SU-DHL-6 (cell line): ENCODE results near the gene VPS11.

Source experiments
- H2AFZ ChIP-seq: fragments of 200-600 bp; sonication (generic); 2 replicates; pipeline ENCODE4 v1.6.1; 2014; ENCODE audit warnings: low read depth, mild to moderate bottlenecking, moderate library complexity, mixed read lengths, antibody characterized with exemption, low read length; ENCODE audit not compliant: severe bottlenecking
- H3F3A ChIP-seq: fragments of 200-600 bp; shearing (Covaris generic); 2 replicates; pipeline ENCODE4 v1.6.0; 2016; ENCODE audit warnings: antibody characterized with exemption, mild to moderate bottlenecking; ENCODE audit not compliant: insufficient read depth
- H3K27ac ChIP-seq: fragments of 200-600 bp; sonication (generic); 2 replicates; pipeline ENCODE4 v1.5.1; 2016; ENCODE audit warnings: low read depth, mild to moderate bottlenecking, low read length, moderate library complexity, mixed read lengths
- H3K27me3 ChIP-seq: fragments of 200-600 bp; sonication (generic), shearing (Covaris generic); 2 replicates; pipeline ENCODE4 v1.6.0; 2014; ENCODE audit warnings: mild to moderate bottlenecking, low read length
- H3K36me3 ChIP-seq: fragments of 200-600 bp; sonication (generic); 2 replicates; pipeline ENCODE4 v1.6.1; 2014; ENCODE audit warnings: mild to moderate bottlenecking, low read length, mixed read lengths
- H3K4me2 ChIP-seq: fragments of 300-600, 200-600 bp; shearing (Covaris generic), sonication (generic); 2 replicates; pipeline ENCODE4 v1.6.0; 2014; ENCODE audit warnings: low read length, low read depth, mild to moderate bottlenecking; ENCODE audit not compliant: poor library complexity, severe bottlenecking
- H3K4me3 ChIP-seq: fragments of 200-600 bp; sonication (generic); 2 replicates; pipeline ENCODE4 v1.5.1; 2014; ENCODE audit warnings: antibody characterized with exemption, low read length, mild to moderate bottlenecking, mixed read lengths; ENCODE audit not compliant: insufficient read depth, poor library complexity, severe bottlenecking
- H3K79me2 ChIP-seq: fragments of 200-600 bp; sonication (generic); 2 replicates; pipeline ENCODE4 v1.6.1; 2014; ENCODE audit warnings: mild to moderate bottlenecking, low read length, moderate library complexity; ENCODE audit not compliant: insufficient read depth
- H3K9ac ChIP-seq: fragments of 200-600 bp; sonication (generic); 2 replicates; pipeline ENCODE4 v1.7.0; 2014; ENCODE audit warnings: mild to moderate bottlenecking, low read length
- H3K9me2 ChIP-seq: fragments of 200-600 bp; sonication (generic); replicated peaks from 2 replicates; pipeline ENCODE4 v1.6.1; 2014; ENCODE audit warnings: low read length; ENCODE audit not compliant: insufficient read depth
- H3K9me3 ChIP-seq: fragments of 200-600 bp; sonication (generic); 2 replicates; pipeline ENCODE4 v1.6.1; 2014; ENCODE audit warnings: low read length, mixed read lengths; ENCODE audit not compliant: insufficient read depth
- H4K20me1 ChIP-seq: fragments of 200-600 bp; sonication (generic); 2 replicates; pipeline ENCODE4 v1.6.1; 2014; ENCODE audit warnings: low read depth, mild to moderate bottlenecking, antibody characterized with exemption, low read length, moderate library complexity, mixed read lengths
- EZH2phosphoT487 ChIP-seq: fragments of 200-600 bp; sonication (generic), shearing (Covaris generic); conservative IDR thresholded peaks from 2 replicates; pipeline ENCODE4 v1.6.1; 2018; ENCODE audit warnings: mild to moderate bottlenecking, antibody characterized with exemption, low read length, moderate library complexity, mixed read lengths
- TF ChIP-seq, protein P1 (sequence below): fragments of 200-600 bp; sonication (generic); IDR thresholded peaks from one replicate; pipeline ENCODE4 v1.5.1; 2017; ENCODE audit warnings: antibody characterized with exemption, mild to moderate bottlenecking, low read length, moderate library complexity; ENCODE audit not compliant: insufficient read depth, poor library complexity, severe bottlenecking

Gene VPS11

DNA sequence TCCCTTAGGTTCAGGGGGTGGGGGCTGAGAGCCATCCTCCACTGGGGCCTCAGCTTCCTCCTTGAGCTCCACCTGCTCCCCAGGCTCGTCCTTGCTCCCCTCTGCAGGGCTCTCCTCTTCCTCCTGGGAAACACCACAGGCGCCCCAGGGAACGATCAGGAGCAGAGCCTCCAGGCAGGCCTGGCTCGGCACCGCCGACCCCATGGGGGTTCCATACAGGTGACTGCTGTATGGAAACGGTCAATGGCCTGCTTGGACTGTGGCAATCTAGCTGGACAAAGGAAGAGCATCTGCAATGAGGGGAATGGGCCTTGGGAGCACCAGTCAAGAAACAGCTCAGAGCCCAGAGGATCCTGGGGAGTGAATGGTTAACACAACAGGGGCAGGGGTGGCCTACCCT is 18.5 kb upstream of the VPS11 start:
- Histone ChIP-seq H3K4me3 (no peak overlapping the region), H3K9ac (no peak overlapping the region), H3K9me3 (no peaks in the 10 kb centered on the region), H3K9me2 (no peaks in the 10 kb centered on the region), H4K20me1 (no peaks in the 10 kb centered on the region), H3K79me2 (no peaks in the 10 kb centered on the region), H3K27ac (no peak overlapping the region), H3K36me3 (0 out of 2 replicates have a peak, but pooled peaks cover 2% of the 10 kb centered on the region), H3K27me3 (no peaks in the 10 kb centered on the region), H2AFZ (no peak overlapping the region), H3K4me2 (no peak overlapping the region), H3F3A (no peaks in the 10 kb centered on the region)
- TF ChIP-seq EZH2phosphoT487: no peak
- TF ChIP-seq, protein P1, sequence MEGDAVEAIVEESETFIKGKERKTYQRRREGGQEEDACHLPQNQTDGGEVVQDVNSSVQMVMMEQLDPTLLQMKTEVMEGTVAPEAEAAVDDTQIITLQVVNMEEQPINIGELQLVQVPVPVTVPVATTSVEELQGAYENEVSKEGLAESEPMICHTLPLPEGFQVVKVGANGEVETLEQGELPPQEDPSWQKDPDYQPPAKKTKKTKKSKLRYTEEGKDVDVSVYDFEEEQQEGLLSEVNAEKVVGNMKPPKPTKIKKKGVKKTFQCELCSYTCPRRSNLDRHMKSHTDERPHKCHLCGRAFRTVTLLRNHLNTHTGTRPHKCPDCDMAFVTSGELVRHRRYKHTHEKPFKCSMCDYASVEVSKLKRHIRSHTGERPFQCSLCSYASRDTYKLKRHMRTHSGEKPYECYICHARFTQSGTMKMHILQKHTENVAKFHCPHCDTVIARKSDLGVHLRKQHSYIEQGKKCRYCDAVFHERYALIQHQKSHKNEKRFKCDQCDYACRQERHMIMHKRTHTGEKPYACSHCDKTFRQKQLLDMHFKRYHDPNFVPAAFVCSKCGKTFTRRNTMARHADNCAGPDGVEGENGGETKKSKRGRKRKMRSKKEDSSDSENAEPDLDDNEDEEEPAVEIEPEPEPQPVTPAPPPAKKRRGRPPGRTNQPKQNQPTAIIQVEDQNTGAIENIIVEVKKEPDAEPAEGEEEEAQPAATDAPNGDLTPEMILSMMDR: no peak

DNA sequence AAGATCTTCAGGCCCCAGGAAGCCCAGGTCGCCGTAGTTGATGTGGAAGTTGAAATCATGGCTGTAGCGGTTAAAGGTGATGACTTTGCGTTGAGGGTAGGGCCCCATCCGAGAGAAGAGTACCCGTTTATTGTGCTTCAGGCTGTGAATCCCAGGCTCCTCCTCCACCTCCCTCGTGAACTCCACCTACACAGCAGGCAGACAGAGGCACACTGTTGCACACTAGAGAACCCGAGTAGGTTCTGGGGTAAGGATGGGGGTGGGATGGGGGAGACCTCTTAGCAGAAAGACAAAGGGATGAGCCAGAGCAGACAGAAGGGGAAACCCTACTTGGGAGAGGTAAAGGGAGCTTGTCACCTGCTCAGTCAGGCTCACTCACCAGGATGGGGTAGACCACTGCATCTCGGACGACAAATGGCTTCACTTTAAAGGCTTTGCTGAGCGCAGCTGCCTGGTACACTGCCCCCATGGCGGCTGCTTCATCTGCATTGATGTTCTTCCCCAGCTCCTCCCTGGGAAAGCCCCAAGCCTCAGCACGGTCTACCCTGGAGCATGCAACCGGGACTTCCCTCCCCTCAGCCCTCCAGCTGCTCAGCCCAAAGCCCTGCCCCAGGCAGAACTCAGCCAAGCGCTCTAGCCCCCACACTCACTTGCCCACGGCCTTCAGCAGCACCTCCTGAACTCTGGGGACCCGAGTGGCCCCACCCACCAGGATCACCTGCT is 16.0 kb upstream of the VPS11 start:
- Histone ChIP-seq H3K9me2 (no peaks in the 10 kb centered on the region), H3K9ac (no peak overlapping the region), H3K4me2 (no peak overlapping the region), H4K20me1 (no peaks in the 10 kb centered on the region), H2AFZ (no peak overlapping the region), H3K4me3 (no peak overlapping the region), H3F3A (no peaks in the 10 kb centered on the region), H3K27ac (no peak overlapping the region), H3K36me3 (0 out of 2 replicates have a peak, but pooled peaks cover 2% of the 10 kb centered on the region), H3K27me3 (no peaks in the 10 kb centered on the region), H3K9me3 (no peaks in the 10 kb centered on the region), H3K79me2 (peaks cover 16% of the 10 kb centered on the region)
- no peak for TF ChIP-seq EZH2phosphoT487
- TF ChIP-seq, protein P1: no peak

DNA sequence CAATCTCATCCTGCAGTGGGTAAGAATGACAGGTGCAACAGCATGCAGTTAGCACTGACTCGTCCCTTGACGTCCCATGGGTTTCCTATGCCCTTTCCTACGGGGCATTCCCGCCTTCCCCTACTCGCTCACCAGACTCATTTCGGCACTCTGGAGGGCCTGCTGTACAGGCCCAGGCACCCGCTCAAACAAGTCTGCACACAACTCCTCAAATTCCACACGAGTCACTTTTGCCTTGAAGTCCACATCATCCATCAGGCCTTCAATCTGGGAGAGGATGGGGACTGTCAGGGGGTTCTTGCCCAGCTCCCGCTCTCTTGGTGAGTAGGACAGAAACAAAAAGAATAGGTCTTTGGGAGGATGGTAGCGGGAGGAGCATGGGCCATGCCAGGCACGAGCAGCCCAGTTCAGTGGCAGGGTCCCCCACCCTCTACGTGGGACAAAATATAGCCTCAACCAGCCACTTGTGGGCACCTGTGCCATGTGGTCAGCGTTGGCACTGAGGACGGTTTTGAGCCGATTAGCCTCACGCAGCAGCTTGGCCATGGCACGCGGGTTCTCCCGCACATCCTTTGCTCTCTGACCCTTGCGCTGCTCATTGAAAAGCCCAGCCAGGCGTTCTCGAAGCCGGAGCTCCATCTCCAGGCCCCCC is 15.3 kb upstream of the VPS11 start:
- TF ChIP-seq, protein P1: no peak
- no peak for TF ChIP-seq EZH2phosphoT487
- H3K27me3 ChIP-seq: no peaks in the 10 kb centered on the region
- H4K20me1 ChIP-seq: no peaks in the 10 kb centered on the region
- no peak overlapping the region for H3K4me2 ChIP-seq
- no peak overlapping the region for H2AFZ ChIP-seq
- 0 out of 2 replicates have a peak, but pooled peaks cover 2% of the 10 kb centered on the region for H3K36me3 ChIP-seq
- no peak overlapping the region for H3K9ac ChIP-seq
- no peak overlapping the region for H3K27ac ChIP-seq
- H3K4me3 ChIP-seq: no peak overlapping the region
- no peaks in the 10 kb centered on the region for H3K9me3 ChIP-seq
- no peaks in the 10 kb centered on the region for H3F3A ChIP-seq
- H3K79me2 ChIP-seq: peaks cover 16% of the 10 kb centered on the region
- H3K9me2 ChIP-seq: no peaks in the 10 kb centered on the region
